HG02642 (cell line): ENCODE measurements around the gene SLC28A1.

Source experiments
- ATAC-seq: cut with Tn5 transposase; IDR thresholded peaks from one replicate; pipeline ENCODE4 v1.9.1; 2021; ENCODE audit warnings: mild to moderate bottlenecking; ENCODE audit not compliant: unreplicated experiment, poor library complexity

SLC28A1 gene

DNA sequence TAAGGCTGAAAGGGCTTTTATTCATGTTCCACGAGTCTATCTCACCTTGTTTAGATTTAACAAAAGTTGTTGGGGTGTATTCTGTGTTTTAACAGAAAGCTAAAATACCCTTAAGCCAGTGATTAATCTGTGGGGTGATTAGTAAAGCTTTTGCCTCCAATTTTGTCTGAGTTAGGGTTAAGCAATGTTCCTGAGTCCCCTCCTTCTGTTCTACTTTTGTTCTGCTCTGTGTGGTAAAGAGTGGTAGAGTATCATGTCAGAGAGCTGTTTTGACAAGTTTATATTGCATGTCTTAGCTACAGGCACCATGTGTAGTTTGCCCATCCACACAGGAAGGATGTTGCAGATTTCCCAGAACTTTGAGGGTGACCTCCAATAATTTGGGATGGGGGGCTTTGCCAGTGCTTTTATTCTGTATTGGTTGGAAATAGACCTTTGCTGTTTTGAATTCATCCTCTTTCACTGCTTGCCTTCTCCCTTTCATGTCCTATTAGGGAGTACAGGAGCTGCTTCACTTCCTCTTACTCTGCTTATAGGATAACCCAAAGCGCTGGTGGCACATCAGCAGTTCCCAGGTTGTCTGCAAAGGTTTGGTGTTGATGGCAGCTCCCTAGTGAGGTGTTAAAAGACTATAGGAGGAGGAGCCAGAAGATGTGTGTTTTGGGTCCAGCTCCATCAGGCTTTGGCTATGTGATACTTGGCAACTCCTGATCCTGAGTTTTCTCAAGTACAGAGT, 104.6 kb downstream of the SLC28A1 start:
- no peak for ATAC-seq

DNA sequence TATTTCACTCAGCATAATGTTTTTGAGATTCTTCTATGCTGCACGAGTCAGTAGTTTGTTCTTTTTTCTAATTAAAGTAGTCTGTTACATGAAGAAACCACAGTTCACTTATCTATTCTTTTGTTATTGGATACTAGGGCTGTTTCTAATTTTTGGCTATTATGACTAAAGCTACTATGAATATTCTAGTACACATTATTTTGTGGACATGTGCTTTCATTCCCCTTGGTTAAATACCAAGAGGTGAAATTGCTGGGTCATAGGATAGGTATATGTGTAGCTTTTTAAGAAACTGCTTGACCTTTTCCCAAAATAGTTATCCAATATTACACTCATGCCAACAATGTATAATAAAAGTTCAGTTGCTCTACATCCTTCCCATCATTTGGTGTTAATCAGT, 106.0 kb downstream of the SLC28A1 start:
- ATAC-seq = no peak

DNA sequence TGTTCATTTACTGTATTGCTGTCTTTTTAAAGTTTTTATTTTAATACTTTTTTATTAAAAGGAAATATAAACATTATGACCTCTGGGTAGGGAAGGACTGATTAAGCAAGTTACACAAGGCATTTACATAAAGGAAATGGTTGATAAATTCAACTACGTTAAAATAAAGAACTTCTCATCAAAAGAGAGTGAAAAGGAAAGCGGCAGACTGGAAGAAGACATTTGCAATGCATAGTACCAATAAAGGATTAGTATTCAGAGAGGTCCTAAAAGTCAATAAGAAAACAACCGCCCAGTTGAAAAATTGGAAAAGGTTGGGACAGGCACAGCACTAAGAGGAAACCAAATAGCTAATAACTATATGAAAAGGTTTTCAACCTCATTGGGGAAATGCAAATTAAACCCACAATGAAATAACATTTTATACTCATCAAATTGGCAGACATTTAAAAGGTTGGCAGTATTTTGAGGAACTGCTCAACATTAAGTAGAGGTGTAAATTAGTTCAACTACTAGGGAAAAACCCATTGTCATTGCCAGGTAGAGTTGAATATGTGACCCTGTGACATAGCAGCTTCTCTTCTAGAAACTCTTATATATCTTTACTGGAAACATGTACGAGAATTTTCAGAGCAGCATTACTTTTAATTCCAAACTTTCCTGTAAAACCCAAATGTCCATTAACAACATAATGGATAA, 106.7 kb downstream of the SLC28A1 start:
- no peak for ATAC-seq

- ATAC-seq = no peak
These were observed 107.9 kb downstream of the SLC28A1 start for GRCh38 chr15:84992157-84992944.
